ENCODE data around the gene ALPK1. TPM values are rescaled to one million over a fixed set of nuclear protein-coding genes. Genes with fewer than 3 reads are reported as not detected.

Gene ALPK1
- total RNA-seq, 4 donors from 2014 or later, result 16.5 to 38.1 (median 31.5) TPM

DNA sequence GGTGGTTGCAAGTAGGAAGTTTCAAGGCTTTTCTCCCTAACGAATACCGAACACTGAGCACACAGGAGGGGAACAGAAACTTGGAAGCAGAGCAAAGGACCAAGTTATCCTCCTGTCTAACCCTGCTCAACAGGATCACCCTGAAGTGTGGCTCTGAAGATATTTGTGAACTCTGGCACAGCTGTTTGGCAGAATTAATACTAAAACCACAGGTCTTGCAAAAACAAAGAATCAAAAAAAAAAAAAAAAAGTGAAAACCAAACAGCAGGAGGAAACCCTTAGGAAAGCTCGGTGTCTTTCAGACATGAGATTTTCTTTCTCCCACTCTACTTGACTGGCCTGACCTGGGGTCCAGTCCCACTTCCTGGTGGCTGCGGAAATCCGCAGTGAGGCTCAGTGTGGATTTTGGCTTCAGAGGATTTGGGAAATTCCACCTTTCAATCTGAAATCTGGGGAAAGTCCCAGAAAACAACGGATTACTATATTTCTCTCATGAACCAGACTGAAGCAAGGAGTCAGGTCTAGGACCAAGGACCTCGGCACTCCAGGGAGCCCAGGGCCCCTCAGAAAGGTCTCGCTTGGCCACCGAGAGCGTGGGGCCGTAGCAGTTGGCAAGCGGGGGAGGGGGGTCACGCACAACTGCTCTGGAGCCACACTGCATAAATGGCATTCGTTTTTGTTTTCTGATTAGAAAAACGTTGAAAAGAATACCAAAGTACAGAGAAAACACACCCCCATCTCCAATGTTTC lies 12.3 kb upstream of the ALPK1 start:
- Histone ChIP-seq H3K4me3 (peak overlapping the region; percentile 60 to 92 (median 78)), H3K27me3 (no peaks in the 10 kb centered on the region), H3K4me1 (peaks cover 0 to 20% (median 7%) of the 10 kb centered on the region in 4 donors), H3K36me3 (no peaks in the 10 kb centered on the region), H3K27ac (peak overlapping the region; percentile 39 to 91 (median 82)), H3K9me3 (no peaks in the 10 kb centered on the region)
- whole genome bisulfite sequencing, 2 donors, result 0 to 1% methylated on average over 15 of the region's 15 CpGs
- TF ChIP-seq EP300 (IDR thresholded peaks at IDR 0.05) (no peak), CTCF (IDR thresholded peaks at IDR 0.05) (no peak), POLR2A (IDR thresholded peaks at IDR 0.05) (no peak)
- no peak for DNase-seq (ENCODE audit: low spot score in 2 of 2)

- no peaks in the 10 kb centered on the region for H3K27me3 ChIP-seq
- H3K9me3 ChIP-seq, result no peaks in the 10 kb centered on the region
- TF ChIP-seq CTCF (IDR thresholded peaks at IDR 0.05), result no peak
- no peak for TF ChIP-seq EP300 (IDR thresholded peaks at IDR 0.05)
- TF ChIP-seq POLR2A (IDR thresholded peaks at IDR 0.05), result no peak
- H3K36me3 ChIP-seq, result no peaks in the 10 kb centered on the region
- H3K27ac ChIP-seq, result peak overlapping the region in 1 of 4 donors; percentile 53
- 95 to 98% methylated on average over 8 of the region's 8 CpGs for WGBS, 2 donors
- no peak overlapping the region for H3K4me3 ChIP-seq
- peaks cover 0 to 20% (median 7%) of the 10 kb centered on the region in 4 donors for H3K4me1 ChIP-seq
- DNase-seq (ENCODE audit: low spot score in 2 of 2), result no peak
Observed at GRCh38 chr4:112287258-112287989, 9.7 kb upstream of the ALPK1 start.

DNA sequence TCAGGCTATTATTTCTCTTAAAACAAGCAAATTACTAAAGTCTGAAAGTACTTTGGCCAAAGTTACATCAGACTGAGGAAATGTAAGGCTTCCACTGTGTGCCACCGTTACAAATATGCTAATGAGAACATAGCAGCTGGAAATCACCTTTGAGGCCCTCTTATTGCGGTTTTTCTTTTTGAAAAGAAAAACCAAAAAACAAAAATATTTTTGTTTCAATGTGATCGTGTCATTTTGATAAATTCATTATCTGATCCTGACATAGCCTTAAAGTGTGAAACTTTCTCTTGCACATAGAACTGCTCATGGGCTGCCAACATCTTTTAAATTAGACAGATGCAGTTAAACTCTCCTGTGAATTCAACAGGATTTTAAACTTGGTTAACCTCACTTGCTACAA lies 8.7 kb upstream of the ALPK1 start:
- DNase-seq (ENCODE audit: low spot score in 2 of 2), result no peak
- Histone ChIP-seq H3K4me1 (peaks cover 0 to 19% (median 3%) of the 10 kb centered on the region in 4 donors), H3K36me3 (no peaks in the 10 kb centered on the region), H3K27ac (no peak overlapping the region), H3K4me3 (no peak overlapping the region), H3K27me3 (no peaks in the 10 kb centered on the region), H3K9me3 (no peaks in the 10 kb centered on the region)
- TF ChIP-seq CTCF (IDR thresholded peaks at IDR 0.05), result no peak
- TF ChIP-seq POLR2A (IDR thresholded peaks at IDR 0.05), result no peak
- no peak for TF ChIP-seq EP300 (IDR thresholded peaks at IDR 0.05)
- 74 to 76% methylated on average over 3 of the region's 3 CpGs for WGBS, 2 donors

GRCh38 chr4:112289407-112290253 lies 7.5 kb upstream of the ALPK1 start:
- Histone ChIP-seq H3K4me3 (no peak overlapping the region), H3K4me1 (peaks cover 0 to 8% (median 0%) of the 10 kb centered on the region in 4 donors), H3K9me3 (no peaks in the 10 kb centered on the region), H3K27me3 (no peaks in the 10 kb centered on the region), H3K27ac (no peak overlapping the region), H3K36me3 (no peaks in the 10 kb centered on the region)
- no peak for DNase-seq (ENCODE audit: low spot score in 2 of 2)
- TF ChIP-seq EP300 (IDR thresholded peaks at IDR 0.05) (no peak), CTCF (IDR thresholded peaks at IDR 0.05) (no peak), POLR2A (IDR thresholded peaks at IDR 0.05) (no peak)
- 77 to 82% methylated on average over 10 of the region's 10 CpGs for WGBS, 2 donors

All from tibial nerve (tissue), 4 donors.